Stomach smooth muscle (tissue), 2 donors: ENCODE measurements around the gene GLRA3.
"Not testable (repeated sequence)": the region's sequence is repeated elsewhere in the genome, so short reads cannot be mapped to it uniquely, and the experiment has no call there.

ENCODE experiments used
- H3K27ac ChIP-seq: one replicate; pipeline ENCODE4 v1.7.0; 2013; ENCODE audit warnings: mild to moderate bottlenecking, low read length, inconsistent platforms
- H3K27me3 ChIP-seq, 2 donors: one replicate each; pipeline ENCODE4 v1.7.0; 2013; ENCODE audit warnings: low read length in 2 of 2; ENCODE audit not compliant: insufficient read depth in 2 of 2, control insufficient read depth in 1 of 2
- H3K36me3 ChIP-seq, 2 donors: one replicate each; pipeline ENCODE4 v1.7.0; 2013; ENCODE audit warnings: low read length in 2 of 2; ENCODE audit not compliant: control insufficient read depth in 2 of 2, insufficient read depth in 2 of 2
- H3K4me1 ChIP-seq: one replicate; pipeline ENCODE4 v1.7.0; 2013; ENCODE audit warnings: low read length; ENCODE audit not compliant: control insufficient read depth, insufficient read depth
- H3K4me3 ChIP-seq, 2 donors: one replicate each; pipeline ENCODE4 v1.7.0; 2013; ENCODE audit warnings: low read length in 2 of 2
- H3K9ac ChIP-seq, 2 donors: one replicate each; pipeline ENCODE4 v1.7.0; 2013; ENCODE audit warnings: low read length in 2 of 2, mild to moderate bottlenecking in 1 of 2
- H3K9me3 ChIP-seq, 2 donors: one replicate each; pipeline ENCODE4 v1.7.0; 2013; ENCODE audit warnings: low read length in 2 of 2; ENCODE audit not compliant: control insufficient read depth in 2 of 2
- donor health status: healthy.
- donor health status: Pancreatic carcinoma.

Gene GLRA3

GRCh38 chr4:174828845-174829701 is at the start of gene GLRA3:
Gene GLRA3 (minus strand): TSS chr4:174829247. CDS start chr4:174828811, 436 bp downstream.
- Histone ChIP-seq H3K36me3 (no peaks in the 10 kb centered on the region), H3K4me1 (no peaks in the 10 kb centered on the region), H3K27me3 (peaks cover 3 to 7% of the 10 kb centered on the region in 2 donors), H3K9me3 (no peaks in the 10 kb centered on the region), H3K4me3 (peak within 1 kb of the TSS in 1 of 2 donors; percentile 47), H3K27ac (no peak within 1 kb of the TSS), H3K9ac (no peak within 1 kb of the TSS)

GRCh38 chr4:174874898-174875297 is 45.9 kb upstream of the GLRA3 start:
- Histone ChIP-seq H3K4me1 (no peaks in the 10 kb centered on the region), H3K36me3 (no peaks in the 10 kb centered on the region), H3K27ac (no peak overlapping the region), H3K4me3 (no peak overlapping the region), H3K27me3 (no peaks in the 10 kb centered on the region), H3K9ac (no peak overlapping the region), H3K9me3 (no peaks in the 10 kb centered on the region)

GRCh38 chr4:174873931-174874330 is 44.9 kb upstream of the GLRA3 start:
- Histone ChIP-seq H3K4me1 (no peaks in the 10 kb centered on the region), H3K9me3 (no peaks in the 10 kb centered on the region), H3K4me3 (no peak overlapping the region), H3K27me3 (no peaks in the 10 kb centered on the region), H3K9ac (no peak overlapping the region), H3K36me3 (no peaks in the 10 kb centered on the region), H3K27ac (no peak overlapping the region)

- not testable (repeated sequence) for H3K4me3 ChIP-seq, H3K36me3 ChIP-seq, H3K9ac ChIP-seq, H3K4me1 ChIP-seq, H3K27me3 ChIP-seq, H3K9me3 ChIP-seq, H3K27ac ChIP-seq
Measured at GRCh38 chr4:174873146-174873545, 44.1 kb upstream of the GLRA3 start.

- Histone ChIP-seq H3K9me3 (peaks cover 0 to 3% of the 10 kb centered on the region in 2 donors), H3K4me3 (no peak overlapping the region), H3K27me3 (no peaks in the 10 kb centered on the region), H3K9ac (no peak overlapping the region), H3K27ac (no peak overlapping the region), H3K36me3 (no peaks in the 10 kb centered on the region), H3K4me1 (no peaks in the 10 kb centered on the region)
Measured at GRCh38 chr4:174871407-174871806, 42.4 kb upstream of the GLRA3 start.

GRCh38 chr4:174870311-174870710 is 41.3 kb upstream of the GLRA3 start:
- Histone ChIP-seq H3K36me3 (no peaks in the 10 kb centered on the region), H3K4me1 (no peaks in the 10 kb centered on the region), H3K27ac (no peak overlapping the region), H3K4me3 (no peak overlapping the region), H3K27me3 (no peaks in the 10 kb centered on the region), H3K9me3 (peaks cover 0 to 3% of the 10 kb centered on the region in 2 donors), H3K9ac (no peak overlapping the region)

GRCh38 chr4:174869339-174869738 is 40.3 kb upstream of the GLRA3 start:
- H3K36me3 ChIP-seq = no peaks in the 10 kb centered on the region
- no peak overlapping the region for H3K27ac ChIP-seq
- H3K4me3 ChIP-seq = no peak overlapping the region
- H3K9me3 ChIP-seq = peaks cover 0 to 3% of the 10 kb centered on the region in 2 donors
- H3K4me1 ChIP-seq = no peaks in the 10 kb centered on the region
- H3K9ac ChIP-seq = no peak overlapping the region
- H3K27me3 ChIP-seq = no peaks in the 10 kb centered on the region

- no peaks in the 10 kb centered on the region for H3K27me3 ChIP-seq
- no peaks in the 10 kb centered on the region for H3K4me1 ChIP-seq
- no peak overlapping the region for H3K9ac ChIP-seq
- H3K4me3 ChIP-seq = no peak overlapping the region
- H3K36me3 ChIP-seq = no peaks in the 10 kb centered on the region
- peaks cover 0 to 3% of the 10 kb centered on the region in 2 donors for H3K9me3 ChIP-seq
- H3K27ac ChIP-seq = no peak overlapping the region
Measured at GRCh38 chr4:174867903-174868302, 38.9 kb upstream of the GLRA3 start.

- no peaks in the 10 kb centered on the region for H3K4me1 ChIP-seq
- no peaks in the 10 kb centered on the region for H3K36me3 ChIP-seq
- no peaks in the 10 kb centered on the region for H3K27me3 ChIP-seq
- no peak overlapping the region for H3K9ac ChIP-seq
- peaks cover 0 to 3% of the 10 kb centered on the region in 2 donors for H3K9me3 ChIP-seq
- H3K4me3 ChIP-seq = no peak overlapping the region
- no peak overlapping the region for H3K27ac ChIP-seq
Measured at GRCh38 chr4:174865418-174865985, 36.5 kb upstream of the GLRA3 start.

- Histone ChIP-seq H3K4me3 (no peak overlapping the region), H3K9me3 (peaks cover 0 to 3% of the 10 kb centered on the region in 2 donors), H3K9ac (no peak overlapping the region), H3K27me3 (no peaks in the 10 kb centered on the region), H3K4me1 (no peaks in the 10 kb centered on the region), H3K27ac (no peak overlapping the region), H3K36me3 (no peaks in the 10 kb centered on the region)
Measured at GRCh38 chr4:174864031-174864430, 35.0 kb upstream of the GLRA3 start.

GRCh38 chr4:174860588-174860987 is 31.5 kb upstream of the GLRA3 start:
- H3K9ac ChIP-seq = no peak overlapping the region
- H3K4me1 ChIP-seq = no peaks in the 10 kb centered on the region
- no peaks in the 10 kb centered on the region for H3K27me3 ChIP-seq
- H3K27ac ChIP-seq = no peak overlapping the region
- H3K36me3 ChIP-seq = no peaks in the 10 kb centered on the region
- H3K4me3 ChIP-seq = no peak overlapping the region
- no peaks in the 10 kb centered on the region for H3K9me3 ChIP-seq
